Activated B cell treated with CpG ODN at 0.5 μM for 24 hours (primary cell): ENCODE data around the gene NCAM1. TPM values are rescaled to one million over a fixed set of nuclear protein-coding genes. Genes with fewer than 3 reads are reported as not detected.

Experiments used
- ATAC-seq: fragments of 200-7000 bp; cut with Tn5 transposase; one replicate; pipeline ENCODE4 v1.10.0; 2021; ENCODE audit warnings: low read depth, mild to moderate bottlenecking, moderate library complexity
- CTCF ChIA-PET: fragments of 350-600 bp; sonication (Branson Sonifier 250); formaldehyde crosslinking; loops from one replicate; lab custom pipeline; 2021; ENCODE audit warnings: antibody characterized with exemption; lab: Charles Lee
- POLR2A ChIA-PET: fragments of 350-600 bp; sonication (Branson Sonifier 250); formaldehyde crosslinking; loops from one replicate; lab custom pipeline; 2021; ENCODE audit warnings: antibody characterized with exemption; lab: Charles Lee
- DNase-seq: peaks from one replicate; pipeline ENCODE4 v3.0.0; 2022
- H3K27ac Mint-ChIP-seq: one replicate; pipeline ENCODE4 v1.8.0; 2020; ENCODE audit warnings: mixed read lengths
- H3K27me3 Mint-ChIP-seq: one replicate; pipeline ENCODE4 v1.8.0; 2021; ENCODE audit warnings: mixed read lengths
- H3K36me3 Mint-ChIP-seq: one replicate; pipeline ENCODE4 v1.8.0; 2021; ENCODE audit warnings: low read depth, mixed read lengths
- H3K4me1 Mint-ChIP-seq: one replicate; pipeline ENCODE4 v1.8.0; 2021; ENCODE audit warnings: mixed read lengths
- H3K4me3 Mint-ChIP-seq: one replicate; pipeline ENCODE4 v1.8.0; 2020; ENCODE audit warnings: mild to moderate bottlenecking, mixed read lengths
- H3K9me3 Mint-ChIP-seq: one replicate; pipeline ENCODE4 v1.8.0; 2020; ENCODE audit warnings: mixed read lengths
- CTCF ChIP-seq: fragments of 200-600 bp; IDR thresholded peaks from one replicate; pipeline ENCODE4 v1.8.0; 2022; ENCODE audit warnings: antibody characterized with exemption, mild to moderate bottlenecking
- intact Hi-C: fragments of 100-400 bp; cut with micrococcal nuclease; formaldehyde crosslinking; loops from one replicate; pipeline ENCODE4 v1.15.1; 2024
- total RNA-seq: library from RNA; stranded (reverse); gene quantifications from 2 replicates; pipeline ENCODE4 v1.2.3, GENCODE V29; 2022

Gene NCAM1
- total RNA-seq, 1 donor from 2014 or later, result not detected

GRCh38 chr11:113317339-113317738 lies 356.1 kb downstream of the NCAM1 start:
- peaks cover 41% of the 10 kb centered on the region for H3K36me3 Mint-ChIP-seq
- H3K4me3 Mint-ChIP-seq, result no peak overlapping the region
- DNase-seq (no peak), ATAC-seq (no peak)
- H3K9me3 Mint-ChIP-seq, result no peaks in the 10 kb centered on the region
- no peak overlapping the region for H3K27ac Mint-ChIP-seq
- ChIA-PET CTCF (interaction anchor here (1.5 kb wide), 1 partner anchor 943 kb away, joined by 4 read pairs; no protein-coding TSS in a partner anchor), POLR2A (no interaction called here)
- peaks cover 19% of the 10 kb centered on the region for H3K4me1 Mint-ChIP-seq
- intact Hi-C loops, result loop anchor here (10.0 kb wide), 2 partner anchors 1033 to 1393 kb away; no protein-coding TSS in a partner anchor
- no peaks in the 10 kb centered on the region for H3K27me3 Mint-ChIP-seq
- no peak for TF ChIP-seq CTCF

DNA sequence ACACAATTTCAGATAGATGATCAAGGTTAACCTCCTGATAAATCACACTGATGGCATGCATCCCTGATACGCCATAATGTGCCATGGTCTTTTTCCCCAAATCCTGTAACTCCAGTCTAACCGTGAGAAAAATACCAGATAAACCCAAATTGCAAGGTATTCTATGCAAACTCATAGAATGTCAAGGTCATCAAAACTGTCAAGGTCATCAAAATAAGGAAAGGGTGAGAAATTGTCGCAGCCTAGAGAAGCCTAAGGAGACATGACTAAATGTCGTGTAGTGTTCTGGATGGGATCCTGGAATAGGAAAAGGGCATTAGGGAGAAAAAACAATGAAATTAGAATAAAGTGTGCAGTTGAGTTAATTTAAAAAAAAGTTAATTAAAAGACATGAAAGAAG lies 357.9 kb downstream of the NCAM1 start:
- Mint-ChIP-seq H3K4me3 (no peak overlapping the region), H3K27ac (no peak overlapping the region), H3K4me1 (peaks cover 12% of the 10 kb centered on the region), H3K9me3 (no peaks in the 10 kb centered on the region), H3K36me3 (peaks cover 55% of the 10 kb centered on the region), H3K27me3 (no peaks in the 10 kb centered on the region)
- ATAC-seq, result no peak
- TF ChIP-seq CTCF, result no peak
- ChIA-PET CTCF (no interaction called here), POLR2A (no interaction called here)
- no peak for DNase-seq
- intact Hi-C loops, result loop anchor here (10.0 kb wide), 2 partner anchors 1034 to 1394 kb away; no protein-coding TSS in a partner anchor

- no peaks in the 10 kb centered on the region for H3K9me3 Mint-ChIP-seq
- no peak for TF ChIP-seq CTCF
- H3K27ac Mint-ChIP-seq, result no peak overlapping the region
- peaks cover 78% of the 10 kb centered on the region for H3K36me3 Mint-ChIP-seq
- no peaks in the 10 kb centered on the region for H3K27me3 Mint-ChIP-seq
- no peaks in the 10 kb centered on the region for H3K4me1 Mint-ChIP-seq
- POLR2A ChIA-PET, result no interaction called here
- intact Hi-C loops, result no loop called here
- ATAC-seq (no peak), DNase-seq (no peak)
- CTCF ChIA-PET, result no interaction called here
- H3K4me3 Mint-ChIP-seq, result no peak overlapping the region
Observed at GRCh38 chr11:113322158-113322557, 360.9 kb downstream of the NCAM1 start.

GRCh38 chr11:113324250-113324649 lies 363.0 kb downstream of the NCAM1 start:
- POLR2A ChIA-PET, result interaction anchor here (0.6 kb wide), 1 partner anchor 448 kb away, joined by 3 read pairs; no protein-coding TSS in a partner anchor
- Mint-ChIP-seq H3K9me3 (no peaks in the 10 kb centered on the region), H3K27ac (no peak overlapping the region), H3K4me3 (no peak overlapping the region), H3K27me3 (no peaks in the 10 kb centered on the region), H3K4me1 (no peaks in the 10 kb centered on the region), H3K36me3 (peaks cover 80% of the 10 kb centered on the region)
- DNase-seq (no peak), ATAC-seq (no peak)
- CTCF ChIA-PET, result interaction anchor here (1.4 kb wide), 1 partner anchor 18 kb away, joined by 4 read pairs; no protein-coding TSS in a partner anchor
- no peak for TF ChIP-seq CTCF
- intact Hi-C loops, result no loop called here
